GM19463 (cell line): ENCODE data around the gene MAVS.
"Not testable (repeated sequence)": the region's sequence is repeated elsewhere in the genome, so short reads cannot be mapped to it uniquely, and the experiment has no call there.

Experiments used
- ATAC-seq: cut with Tn5 transposase; IDR thresholded peaks from one replicate; pipeline ENCODE4 v1.9.1; 2021; ENCODE audit warnings: mild to moderate bottlenecking, moderate library complexity; ENCODE audit not compliant: unreplicated experiment

MAVS gene

DNA sequence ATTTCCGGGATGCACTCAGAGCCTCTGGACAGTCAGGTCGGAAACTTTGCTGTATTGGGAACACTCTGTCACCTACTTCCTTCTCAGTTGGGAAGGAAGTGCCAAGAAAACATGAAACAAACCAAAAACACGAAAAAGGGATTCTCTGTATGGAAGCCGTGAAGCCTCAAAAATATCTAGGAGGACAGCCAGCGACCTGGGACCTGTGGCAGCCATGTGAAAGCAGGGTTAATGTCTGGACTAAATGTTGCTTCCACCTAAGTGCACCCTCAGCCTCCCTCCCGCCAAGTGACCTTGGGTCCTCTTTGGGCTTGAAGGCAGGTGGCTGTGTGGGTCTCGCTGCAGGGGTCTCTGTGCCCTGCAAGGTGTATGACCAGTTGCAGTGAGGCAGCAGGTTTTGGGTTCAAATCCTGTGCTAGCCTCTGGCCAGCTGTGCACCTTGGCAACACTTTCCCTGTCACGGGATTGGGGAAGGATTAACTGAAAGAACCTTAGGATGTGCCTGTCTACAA, 851 bp downstream of the MAVS start:
- no peak for ATAC-seq

DNA sequence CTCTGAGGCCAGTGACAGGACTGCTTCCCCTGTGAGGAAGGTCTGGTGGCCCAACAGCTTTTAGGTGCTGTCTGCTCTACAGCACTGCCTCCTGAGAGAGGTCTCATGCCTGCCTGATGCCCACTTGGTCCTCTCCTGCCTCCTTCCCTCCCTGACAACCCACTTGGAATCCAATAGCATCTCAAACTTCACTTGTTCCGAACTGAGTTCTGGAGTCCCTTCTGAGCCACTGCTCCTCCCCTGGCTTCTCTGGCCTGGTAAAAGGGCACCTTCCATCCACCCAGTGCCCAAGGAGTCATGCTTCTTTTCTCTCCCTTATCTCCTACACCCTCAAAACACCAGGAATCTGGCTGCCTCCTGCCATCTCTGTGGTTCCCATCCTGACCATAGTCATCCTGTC, 1.9 kb downstream of the MAVS start:
- no peak for ATAC-seq

- ATAC-seq: no peak
These were observed 7.8 kb downstream of the MAVS start for GRCh38 chr20:3854462-3854871.

- ATAC-seq: no peak
These were observed 10.8 kb downstream of the MAVS start for GRCh38 chr20:3857405-3857804.

GRCh38 chr20:3858689-3859088, 12.1 kb downstream of the MAVS start:
- no peak for ATAC-seq

DNA sequence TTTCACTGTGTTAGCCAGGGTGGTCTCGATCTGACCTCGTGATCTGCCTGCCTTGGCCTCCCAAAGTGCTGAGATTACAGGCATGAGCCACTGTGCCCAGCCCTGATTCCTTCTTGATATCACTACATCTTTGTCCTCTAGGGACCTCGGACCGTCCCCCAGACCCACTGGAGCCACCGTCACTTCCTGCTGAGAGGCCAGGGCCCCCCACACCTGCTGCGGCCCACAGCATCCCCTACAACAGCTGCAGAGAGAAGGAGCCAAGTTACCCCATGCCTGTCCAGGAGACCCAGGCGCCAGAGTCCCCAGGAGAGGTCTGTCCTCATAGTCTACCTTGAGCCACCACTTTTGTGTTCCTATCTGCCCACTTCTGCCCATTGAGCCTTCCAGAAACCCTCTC, 14.6 kb downstream of the MAVS start:
- ATAC-seq: no peak

DNA sequence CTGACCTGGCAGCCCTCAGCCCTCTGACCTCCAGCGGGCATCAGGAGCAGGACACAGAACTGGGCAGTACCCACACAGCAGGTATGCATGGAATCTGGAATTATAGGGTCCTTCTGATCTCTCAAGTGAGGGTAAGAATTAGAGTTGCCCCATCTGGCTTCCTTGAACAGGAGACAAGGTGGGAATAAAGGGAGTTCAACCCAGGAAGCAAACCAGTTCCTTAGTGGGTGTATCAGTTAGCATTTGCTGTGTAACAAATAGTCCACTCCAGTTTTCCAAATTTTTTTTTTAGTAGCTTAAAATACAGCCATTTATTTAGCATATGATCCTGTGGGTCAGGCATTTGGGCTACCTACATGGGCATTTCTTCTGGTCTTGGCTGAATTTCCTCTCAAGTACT, 15.7 kb downstream of the MAVS start:
- no peak for ATAC-seq

DNA sequence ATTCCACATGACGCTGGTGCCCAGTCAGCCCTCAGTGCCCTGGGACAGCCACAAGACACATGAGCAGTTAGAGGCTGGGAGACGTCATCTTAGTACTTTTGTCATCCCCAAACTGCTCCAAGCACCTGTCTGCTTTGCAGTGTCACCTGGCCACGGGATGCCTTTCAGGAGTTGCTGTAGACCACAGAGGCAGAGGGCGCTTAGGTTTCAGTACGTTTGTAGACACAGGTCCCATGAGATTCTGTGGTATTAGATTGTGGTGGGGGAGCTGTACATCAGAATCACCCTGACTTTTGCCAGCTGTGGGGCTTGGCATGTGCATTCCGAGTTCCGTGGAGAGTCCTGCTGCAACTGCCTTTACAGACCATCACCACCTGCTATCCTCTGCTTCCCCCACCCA, 16.7 kb downstream of the MAVS start:
- ATAC-seq: no peak

DNA sequence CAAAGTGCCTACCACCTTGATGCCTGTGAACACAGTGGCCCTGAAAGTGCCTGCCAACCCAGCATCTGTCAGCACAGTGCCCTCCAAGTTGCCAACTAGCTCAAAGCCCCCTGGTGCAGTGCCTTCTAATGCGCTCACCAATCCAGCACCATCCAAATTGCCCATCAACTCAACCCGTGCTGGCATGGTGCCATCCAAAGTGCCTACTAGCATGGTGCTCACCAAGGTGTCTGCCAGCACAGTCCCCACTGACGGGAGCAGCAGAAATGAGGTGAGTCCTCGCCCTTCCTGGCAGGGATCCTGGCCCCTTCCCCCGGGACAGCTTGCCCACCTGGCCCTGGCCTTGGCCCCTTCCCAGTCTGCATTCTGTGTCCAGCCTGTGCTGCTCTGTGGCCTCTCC, 17.9 kb downstream of the MAVS start:
- no peak for ATAC-seq

DNA sequence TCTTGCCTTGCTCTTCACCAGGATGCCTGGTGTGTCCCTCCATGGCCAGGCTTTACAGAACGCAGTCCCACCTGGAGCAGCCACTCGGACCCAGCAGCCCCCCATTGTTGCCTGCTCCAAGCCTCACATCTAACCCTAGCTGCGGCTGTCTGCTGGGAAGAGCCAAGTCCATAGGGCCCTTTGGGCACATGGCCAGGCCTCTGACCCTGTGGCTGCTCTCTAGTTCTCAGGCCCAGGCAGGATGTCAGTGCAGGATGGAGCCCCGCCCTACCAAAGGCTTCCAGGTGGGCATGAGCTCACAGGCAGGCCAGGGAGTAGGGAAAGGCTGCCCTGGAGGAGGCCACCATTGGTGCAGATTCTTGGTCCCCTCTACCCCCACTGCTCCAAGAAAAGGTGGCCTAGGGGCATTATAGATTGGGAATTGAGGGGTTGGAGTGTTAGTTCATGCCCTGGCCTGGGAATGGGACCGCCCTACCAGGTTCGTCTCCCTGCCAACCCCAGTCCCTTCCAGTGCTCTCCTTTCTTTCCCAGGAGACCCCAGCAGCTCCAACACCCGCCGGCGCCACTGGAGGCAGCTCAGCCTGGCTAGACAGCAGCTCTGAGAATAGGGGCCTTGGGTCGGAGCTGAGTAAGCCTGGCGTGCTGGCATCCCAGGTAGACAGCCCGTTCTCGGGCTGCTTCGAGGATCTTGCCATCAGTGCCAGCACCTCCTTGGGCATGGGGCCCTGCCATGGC, 18.7 kb downstream of the MAVS start:
- ATAC-seq: no peak

DNA sequence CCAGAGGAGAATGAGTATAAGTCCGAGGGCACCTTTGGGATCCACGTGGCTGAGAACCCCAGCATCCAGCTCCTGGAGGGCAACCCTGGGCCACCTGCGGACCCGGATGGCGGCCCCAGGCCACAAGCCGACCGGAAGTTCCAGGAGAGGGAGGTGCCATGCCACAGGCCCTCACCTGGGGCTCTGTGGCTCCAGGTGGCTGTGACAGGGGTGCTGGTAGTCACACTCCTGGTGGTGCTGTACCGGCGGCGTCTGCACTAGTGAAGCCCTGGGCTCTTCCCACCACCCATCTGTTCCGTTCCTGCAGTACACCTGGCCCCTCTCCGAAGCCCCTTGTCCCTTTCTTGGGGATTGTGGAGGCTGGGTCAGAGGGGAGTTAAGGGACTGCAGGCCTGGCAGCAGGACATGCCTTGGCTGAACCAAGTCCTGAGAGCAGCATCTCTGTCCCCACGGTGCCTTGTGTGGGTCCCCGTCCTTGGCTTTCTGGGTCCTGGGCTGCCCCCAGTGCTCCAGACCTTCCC, 19.3 kb downstream of the MAVS start:
- no peak for ATAC-seq

DNA sequence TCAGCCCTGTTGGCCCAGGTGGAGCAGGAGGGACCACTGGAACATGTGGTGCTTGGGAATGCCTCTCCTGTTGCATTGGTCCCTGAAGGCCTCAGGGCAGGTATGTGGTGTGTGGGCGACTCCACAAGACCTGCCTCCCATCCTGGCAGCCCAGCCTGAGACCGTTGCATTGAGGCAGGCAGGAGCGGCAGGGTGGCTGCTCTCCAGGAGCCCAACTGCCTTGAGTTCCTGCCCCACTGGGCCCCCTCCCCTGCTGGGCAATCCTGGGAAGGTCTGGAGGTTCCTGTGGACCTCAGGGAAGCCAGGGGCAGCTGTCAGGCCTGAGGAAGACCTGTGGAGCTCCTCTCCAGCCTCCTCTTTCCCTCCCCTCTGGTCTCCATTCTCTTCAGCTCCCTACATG, 19.8 kb downstream of the MAVS start:
- no peak for ATAC-seq

DNA sequence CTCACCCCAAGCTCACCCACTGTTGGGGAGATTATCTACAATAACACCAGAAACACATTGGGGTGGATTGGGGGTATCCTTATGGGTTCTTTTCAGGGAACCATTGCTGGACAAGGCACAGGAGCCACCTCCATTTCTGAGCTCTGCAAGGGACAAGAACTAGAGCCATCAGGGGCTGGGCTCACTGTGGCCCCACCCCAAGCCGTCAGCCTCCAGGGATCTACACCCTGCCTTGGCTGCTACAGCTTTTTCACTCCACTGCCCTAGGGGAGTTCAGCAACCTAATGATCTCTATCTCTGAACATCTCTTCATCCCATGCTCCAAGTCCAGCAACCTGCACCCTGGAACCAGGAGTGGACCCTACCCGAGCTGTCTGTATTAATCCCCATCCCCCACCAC, 21.2 kb downstream of the MAVS start:
- no peak for ATAC-seq

DNA sequence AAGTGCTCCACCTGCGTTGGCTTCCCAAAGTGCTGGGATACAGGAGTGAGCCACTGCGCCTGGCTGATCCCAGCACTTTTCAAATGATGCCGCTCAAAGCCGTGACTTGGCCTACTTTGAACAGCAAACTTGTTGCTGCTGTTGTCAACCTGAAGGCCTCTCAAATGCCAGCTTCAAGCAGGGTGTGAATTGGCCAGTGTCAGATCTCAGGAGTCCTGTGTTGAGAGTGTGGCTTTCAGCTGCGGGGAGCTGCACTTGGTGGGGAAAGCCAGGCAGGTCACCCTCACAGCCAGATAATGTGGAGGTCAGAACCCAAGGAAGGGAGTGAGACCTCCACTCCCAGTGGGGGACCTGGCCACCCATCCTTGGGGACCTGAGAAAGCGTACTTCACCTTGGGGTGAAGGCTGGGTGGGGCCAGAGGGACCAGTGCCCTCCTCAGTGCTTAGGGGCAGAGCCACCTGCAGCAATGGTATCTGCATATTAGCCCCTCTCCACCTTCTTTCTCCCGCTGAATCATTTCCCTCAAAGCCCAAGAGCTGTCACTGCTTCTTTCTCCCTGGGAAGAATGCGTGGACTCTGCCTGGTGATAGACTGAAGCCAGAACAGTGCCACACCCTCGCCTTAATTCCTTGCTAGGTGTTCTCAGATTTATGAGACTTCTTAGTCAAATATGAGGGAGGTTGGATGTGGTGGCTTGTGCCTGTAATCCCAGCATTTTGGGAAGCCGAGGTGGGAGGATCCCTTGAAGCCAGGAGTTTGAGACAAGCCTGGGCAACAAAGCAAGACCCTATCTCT, 23.4 kb downstream of the MAVS start:
- ATAC-seq: no peak

GRCh38 chr20:3871550-3872265, 25.1 kb downstream of the MAVS start:
- ATAC-seq: no peak

DNA sequence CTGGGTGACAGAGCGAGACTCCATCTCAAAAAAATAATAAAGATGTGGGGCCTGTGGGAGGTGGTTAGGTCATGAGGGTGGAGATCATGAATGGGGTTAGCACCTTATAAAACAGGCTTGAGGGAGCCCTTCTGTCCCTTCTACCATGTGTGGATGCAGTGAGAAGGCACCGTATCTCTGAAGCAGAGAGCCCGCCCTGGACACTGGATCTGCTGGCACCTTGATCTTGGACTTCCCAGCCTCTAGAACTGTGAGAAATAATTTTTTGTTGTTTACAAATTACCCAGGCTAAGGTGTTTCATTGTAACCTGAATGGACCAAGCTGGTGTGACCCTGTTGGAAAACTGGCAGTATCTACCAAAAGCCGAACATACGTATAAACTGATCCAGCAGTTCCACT, 26.9 kb downstream of the MAVS start:
- no peak for ATAC-seq

DNA sequence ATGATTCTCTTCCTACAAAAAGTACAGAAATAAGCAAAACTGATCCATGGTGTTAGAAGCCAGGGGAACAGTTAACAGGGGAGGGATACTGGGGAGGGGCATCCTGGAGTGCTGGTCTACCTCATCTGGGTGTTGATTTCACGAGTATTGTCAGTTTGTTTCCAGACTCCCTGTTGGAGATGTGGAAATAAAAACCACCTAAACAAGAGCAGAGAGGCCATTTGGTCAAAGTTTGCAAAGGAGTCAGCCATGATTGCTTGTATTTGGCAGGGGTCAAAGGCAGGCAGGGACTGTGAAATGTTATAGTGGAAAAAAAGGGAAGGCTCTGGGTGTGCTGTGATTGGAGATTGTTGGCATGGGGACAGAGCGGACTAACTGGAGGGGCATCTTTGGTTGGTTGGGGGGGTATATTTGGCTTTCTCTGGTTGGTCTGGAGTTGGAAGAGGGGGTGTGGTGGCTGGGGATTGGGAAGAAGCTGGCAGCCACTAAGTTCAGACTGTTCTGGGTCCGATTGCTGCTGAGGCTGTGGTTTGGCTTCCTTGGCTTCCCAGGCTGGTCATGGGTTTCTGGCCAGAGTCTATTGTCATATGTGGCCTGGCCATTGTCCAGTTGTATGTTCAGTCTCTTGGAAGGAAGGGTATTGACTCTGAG, 27.7 kb downstream of the MAVS start:
- ATAC-seq: no peak

DNA sequence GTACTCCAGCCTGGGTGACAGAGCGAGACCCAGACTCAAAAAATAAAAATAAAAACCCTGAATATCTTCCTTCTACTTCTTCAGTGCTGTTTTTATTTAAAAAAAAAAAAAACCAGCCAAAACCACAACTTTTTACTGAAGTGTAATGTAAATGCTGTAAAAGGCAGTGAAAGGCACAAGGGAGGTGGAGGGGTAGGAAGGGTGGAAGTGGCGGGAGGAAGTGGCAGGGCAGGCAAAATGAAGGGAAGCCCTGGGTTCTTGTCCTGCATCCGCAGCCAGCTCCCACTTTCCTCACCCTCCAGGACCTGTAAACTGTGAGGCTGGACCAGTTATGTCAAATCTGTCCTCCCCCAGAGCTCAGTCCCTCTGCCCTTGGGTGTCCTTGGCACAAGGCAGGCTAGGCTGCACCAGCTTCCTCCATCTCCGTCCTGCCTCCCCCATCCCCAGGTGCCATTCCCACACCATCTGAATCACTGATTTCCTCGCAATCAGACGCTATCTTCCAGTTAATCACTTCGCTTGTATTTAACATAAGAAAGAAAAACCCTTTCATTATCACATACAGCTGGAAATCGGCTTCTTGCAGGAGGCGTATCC, 28.8 kb downstream of the MAVS start:
- no peak for ATAC-seq

DNA sequence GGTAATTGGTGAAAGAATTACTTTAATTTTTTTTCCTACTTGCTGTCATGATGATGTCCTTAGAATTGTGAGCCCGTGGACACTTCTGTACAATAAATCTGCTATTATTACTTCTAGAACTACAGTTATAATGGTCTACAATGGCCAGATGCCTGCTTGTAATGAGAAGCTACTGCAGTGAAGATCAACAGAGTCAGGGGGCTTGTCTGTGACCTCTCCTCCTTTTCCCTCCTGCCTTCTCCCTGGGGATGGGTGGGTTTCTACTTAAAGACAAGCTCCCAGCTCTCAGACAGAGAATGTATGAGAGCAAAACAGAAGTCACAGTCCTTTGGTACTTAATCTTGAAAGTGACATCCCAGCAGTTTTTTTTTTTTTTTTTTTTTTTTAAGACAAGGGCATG, 29.4 kb downstream of the MAVS start:
- no peak for ATAC-seq

DNA sequence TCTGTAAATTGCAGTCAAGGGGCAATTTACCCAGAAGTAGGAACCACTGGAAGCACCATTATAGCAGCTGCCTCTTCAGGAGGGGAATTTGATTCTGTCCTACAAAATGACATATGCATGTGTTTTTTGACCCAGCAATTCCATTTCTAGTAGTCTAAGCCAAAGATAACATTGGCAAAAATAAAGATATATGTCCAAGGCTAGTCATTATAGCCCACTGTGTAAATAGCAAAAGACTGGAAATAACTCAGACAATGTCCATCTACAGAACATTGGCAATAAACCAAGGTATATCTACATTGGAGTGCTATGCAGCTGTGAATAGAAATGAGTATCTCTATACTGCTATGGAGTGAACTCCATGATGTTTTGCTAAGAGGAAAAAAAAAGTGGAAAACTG, 30.0 kb downstream of the MAVS start:
- ATAC-seq: no peak

- not testable (repeated sequence) for ATAC-seq
These were observed 32.3 kb downstream of the MAVS start for GRCh38 chr20:3878921-3879274.
